ENCODE results near the gene KCNJ11. TPM values are rescaled to one million over a fixed set of nuclear protein-coding genes. Genes with fewer than 3 reads are reported as not detected.
A peak's percentile ranks its signal among the peaks of the same experiment; 100 is the strongest.

Gene KCNJ11
- polyA plus RNA-seq, 1 donor, result 2.6 TPM

DNA sequence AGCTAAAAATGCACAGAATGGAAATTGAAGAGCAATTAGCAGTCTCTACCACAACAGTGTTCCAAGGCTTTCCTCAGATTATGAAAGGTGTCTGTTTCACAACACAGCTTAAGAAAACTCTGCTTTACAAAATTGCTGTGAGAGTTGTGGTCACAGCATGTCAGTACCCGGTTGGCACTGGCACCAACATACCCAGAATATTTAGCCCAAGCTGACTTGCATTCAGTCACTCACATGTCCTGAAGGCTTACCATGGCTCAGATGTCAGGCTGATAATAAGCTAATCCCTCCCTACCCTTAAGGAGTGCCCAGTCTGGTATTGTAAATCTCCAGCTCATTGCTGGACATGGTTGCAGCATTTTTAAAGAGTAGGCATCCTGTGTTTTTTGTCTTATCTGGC, 22.0 kb downstream of the KCNJ11 start:
- DNase-seq, result no peak

DNA sequence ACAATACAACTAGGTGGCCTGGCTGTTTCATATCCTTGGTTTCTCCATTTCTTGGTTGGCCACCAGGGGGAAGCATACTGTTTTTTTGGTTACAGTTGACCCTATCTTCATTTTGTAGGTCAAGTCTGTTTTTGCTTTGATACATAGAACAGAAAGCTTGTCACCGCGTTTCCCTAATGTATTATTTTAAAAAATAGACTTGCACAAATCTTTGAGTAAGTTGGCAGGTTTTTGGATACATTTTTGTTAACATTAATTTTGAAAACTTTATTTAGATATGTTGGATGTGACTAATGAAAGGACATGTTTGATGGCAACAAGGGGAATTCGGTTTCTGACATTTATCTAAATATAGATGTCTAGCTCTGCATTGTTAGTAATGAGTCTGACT, 33.9 kb downstream of the KCNJ11 start:
- peak; percentile 57 for DNase-seq

DNA sequence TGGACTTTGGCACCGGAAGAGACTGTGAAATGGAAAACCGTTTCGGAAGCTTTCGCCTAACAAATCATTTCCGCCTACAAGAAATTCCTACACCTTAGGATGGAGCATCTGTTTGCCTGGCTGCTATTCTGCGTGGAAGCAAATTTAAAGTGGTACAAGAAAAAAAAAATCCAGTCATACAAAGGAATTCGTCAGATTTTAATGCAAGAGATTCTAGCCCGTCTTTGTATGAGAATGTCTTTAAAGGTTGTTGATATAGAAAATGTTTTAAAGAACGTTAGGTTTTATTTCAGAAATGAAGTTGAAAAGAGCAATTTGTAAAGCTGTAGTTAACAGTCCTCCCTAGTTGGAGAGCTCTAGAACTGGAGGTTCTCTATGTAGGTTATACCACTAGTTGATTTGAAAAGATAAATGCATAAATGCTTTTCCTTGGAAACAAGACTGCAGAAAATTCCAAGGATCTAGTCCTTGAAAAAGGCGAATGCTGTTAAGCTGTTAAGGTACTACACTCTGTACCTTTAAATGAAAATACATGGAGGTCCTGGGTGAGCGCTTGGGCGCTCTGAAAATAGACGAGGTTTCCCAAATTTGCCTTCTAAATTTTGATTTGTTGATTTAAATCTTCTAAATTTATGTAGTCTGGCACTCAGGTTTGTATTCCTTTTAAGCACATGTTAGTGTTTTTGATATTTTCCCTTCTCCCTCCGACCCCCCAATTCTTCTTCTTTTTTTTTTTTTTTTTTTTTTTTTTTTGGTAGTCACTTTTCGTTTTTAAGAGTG, 34.4 kb downstream of the KCNJ11 start:
- no peak for DNase-seq

DNA sequence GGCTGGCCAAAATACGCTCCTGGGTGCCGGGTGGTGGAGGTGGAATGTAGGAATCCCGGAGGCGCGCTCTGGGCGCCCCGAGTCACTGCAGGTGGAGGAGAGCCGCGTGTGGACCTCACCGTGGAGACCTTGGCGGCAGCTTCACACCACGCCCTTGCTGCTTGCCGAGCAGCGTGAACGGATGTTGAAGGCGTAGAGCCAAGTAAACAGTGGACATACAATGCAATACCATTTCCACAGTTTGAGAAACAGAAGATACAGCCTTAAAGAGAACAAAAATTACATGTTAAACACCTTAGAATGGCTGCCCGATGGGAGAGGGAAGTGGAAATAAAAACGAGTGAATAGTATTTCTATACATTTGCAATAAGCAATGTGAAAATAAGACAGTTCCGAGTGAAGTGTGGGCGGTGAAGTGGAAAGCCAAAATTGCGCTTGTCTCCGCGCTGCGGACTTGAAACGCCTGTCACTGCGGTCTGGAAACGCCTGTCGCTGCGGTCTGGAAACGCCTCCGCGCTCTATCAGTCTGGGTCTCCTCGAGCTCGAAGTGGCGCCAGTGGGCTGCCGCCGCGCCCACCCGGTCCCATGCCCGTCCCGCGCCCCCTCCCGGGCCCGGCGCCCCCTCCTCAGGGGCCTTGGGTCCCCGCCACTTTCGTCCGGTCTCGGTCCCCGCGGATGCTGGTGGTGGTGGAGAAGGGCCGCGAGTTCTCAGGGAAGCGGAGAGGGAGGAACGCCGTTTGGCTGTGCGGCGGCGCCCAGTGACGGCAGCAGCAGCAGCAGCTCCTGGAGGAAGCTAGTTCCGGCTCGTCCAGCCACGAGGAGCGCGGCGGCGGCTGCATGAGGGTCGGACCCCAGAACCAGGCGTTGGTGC, 35.3 kb downstream of the KCNJ11 start:
- DNase-seq, result peak; percentile 71

DNA sequence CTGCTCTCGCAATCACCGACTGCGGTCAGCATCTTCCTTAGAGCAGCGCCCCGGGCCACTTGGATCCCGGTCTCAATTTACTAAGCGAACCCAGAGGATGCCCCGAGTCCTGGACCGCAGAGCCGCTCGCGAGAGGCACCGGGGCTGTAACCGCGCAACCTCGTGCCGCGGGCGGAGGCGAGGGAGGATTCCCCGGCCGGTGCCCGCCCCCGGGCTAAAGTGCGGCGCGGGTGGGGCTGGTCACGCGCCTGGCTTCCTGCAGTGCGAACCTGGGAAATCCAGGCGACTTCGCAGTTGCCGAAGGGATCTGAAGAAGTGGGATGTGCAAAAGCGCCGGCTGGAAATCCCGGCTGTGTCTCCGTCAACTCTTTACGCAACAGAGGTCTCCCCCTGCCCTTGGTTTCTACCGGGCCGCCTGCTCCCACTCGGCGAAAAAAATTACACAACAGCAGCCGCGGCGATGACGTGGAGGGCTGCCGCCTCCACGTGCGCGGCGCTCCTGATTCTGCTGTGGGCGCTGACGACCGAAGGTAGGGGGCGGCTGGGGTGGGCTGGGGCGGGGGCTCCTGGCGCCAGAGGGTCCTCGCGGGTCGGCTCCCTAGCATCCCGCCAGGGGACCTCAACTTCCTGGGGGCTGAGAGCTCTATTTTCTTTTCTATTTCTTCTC, 36.8 kb downstream of the KCNJ11 start, which contains the start of gene NCR3LG1:
Gene NCR3LG1 (plus strand): TSS at position 291 of the 667 bp plus-strand sequence. CDS start 170 bp downstream, at position 461.
- DNase-seq, result peak; percentile 44

DNA sequence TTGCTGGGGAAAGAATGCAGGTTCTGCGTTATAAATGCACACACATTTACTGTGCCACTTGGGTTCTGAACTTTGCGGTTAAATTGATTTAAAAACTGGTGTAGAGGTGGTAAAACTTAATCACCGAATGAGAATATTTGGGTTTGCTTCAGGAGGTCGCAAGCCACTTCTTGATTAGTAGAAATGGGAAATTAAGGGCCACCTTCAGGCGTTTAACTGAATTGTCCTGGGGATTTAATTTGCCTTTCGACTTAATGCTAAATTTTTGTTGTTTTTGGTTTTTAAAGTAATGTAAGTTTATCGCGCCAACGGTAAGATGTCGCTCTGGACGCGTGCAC, 37.3 kb downstream of the KCNJ11 start:
- peak; percentile 5 for DNase-seq

DNA sequence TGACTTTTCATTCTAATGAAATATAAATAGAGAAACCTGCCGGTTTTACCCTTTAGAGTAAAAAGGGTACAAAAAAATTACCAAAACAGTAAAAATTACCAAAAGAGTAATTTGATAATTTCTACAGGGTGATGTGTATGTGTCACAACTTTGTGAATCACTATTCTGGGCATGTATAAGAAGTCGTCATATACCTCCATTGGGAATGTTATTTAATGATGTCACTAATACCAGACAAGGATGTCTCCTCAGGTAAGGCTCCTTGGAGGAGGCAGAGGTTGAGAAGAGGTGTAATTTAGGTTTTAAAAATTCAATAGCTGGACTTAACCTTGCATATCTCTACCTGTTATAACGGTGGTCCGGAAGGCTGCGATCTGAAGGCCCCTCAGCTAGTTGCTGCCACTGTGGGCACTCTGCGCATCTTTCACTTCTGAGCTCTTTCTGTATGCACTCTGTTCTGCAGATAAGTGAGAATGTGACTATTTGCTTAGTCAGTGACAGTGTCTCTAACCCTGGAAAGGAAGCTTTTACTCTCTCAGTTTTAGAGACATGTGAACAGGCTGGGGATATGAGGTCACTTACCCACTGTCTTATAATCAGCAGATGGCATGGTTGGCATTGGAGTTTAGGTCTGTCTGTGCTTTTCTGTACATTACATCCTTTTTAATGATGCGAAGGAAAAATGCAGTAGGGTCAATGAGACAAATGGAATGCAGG, 37.8 kb downstream of the KCNJ11 start:
- no peak for DNase-seq

DNA sequence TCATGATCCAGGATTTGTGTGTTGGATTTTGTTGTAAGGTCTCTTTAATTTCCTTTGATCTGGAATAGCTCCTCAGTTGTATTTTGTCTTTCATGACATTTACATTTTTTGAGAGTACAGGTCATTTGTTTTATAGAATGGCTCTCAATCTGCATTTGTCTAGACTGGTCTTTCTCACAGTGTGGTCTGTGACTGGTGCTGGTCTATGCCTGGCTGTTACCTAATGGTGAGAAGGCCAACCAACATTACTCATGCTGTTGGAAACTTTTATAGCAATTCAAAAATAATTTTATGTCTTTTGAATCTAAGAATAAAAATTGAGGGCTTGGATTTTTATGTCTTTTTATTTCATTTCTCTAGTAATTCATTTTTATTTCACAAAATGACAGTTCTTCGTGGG, 40.8 kb downstream of the KCNJ11 start:
- no peak for DNase-seq

DNA sequence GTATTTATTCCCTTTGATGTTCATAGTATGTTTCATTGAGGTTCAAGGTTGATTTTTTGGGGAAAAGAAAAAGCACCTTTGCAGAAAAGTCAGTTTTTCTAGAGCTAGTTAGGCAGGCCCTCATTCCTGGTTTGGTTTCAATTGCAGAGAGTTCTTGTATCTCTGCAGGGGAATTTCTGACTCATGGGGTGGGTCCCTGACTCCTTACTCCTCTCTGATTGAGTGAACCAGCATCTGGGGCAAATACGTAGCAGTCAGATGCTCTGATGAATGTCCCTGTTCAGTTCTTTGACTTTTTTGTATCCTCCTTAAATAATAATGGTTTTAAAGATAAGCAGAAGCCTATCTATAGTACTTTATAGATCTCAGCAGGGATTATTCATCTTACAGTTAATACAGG, 44.6 kb downstream of the KCNJ11 start:
- DNase-seq, result no peak

DNA sequence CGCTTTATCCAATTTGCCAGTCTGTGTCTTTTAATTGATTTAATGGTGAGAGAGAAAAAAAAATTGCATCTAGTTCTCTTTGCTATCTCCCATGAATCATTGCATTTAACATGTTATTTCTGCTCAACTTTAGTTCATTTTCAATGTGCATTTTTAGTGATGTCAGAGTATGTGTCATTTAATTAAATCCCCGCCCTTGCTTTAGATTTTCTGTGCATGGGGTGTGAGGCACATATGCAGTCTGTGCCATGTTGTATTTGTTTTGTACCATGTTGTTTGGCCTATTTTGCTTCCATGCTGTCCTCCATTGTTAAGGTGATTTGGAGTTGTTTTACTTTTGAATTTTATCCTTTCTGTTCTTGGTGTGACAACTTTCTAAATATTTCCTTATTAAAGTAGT, 45.2 kb downstream of the KCNJ11 start:
- DNase-seq, result no peak

Other genes starting within 250 kb of the KCNJ11 start
- 77.6 TPM for gene PIK3C2A, start 180.7 kb downstream of the KCNJ11 start, polyA plus RNA-seq (ENCODE audit: insufficient read length)
- 90.5 TPM for gene NUCB2, start 111.9 kb downstream of the KCNJ11 start, polyA plus RNA-seq (ENCODE audit: insufficient read length)
- 2.3 TPM for gene NCR3LG1, start 36.9 kb downstream of the KCNJ11 start, polyA plus RNA-seq (ENCODE audit: insufficient read length)
- 1.2 TPM for gene ABCC8, start 88.2 kb upstream of the KCNJ11 start, polyA plus RNA-seq (ENCODE audit: insufficient read length)
- gene USH1C, start 155.8 kb upstream of the KCNJ11 start, polyA plus RNA-seq (ENCODE audit: insufficient read length), result 81.8 TPM
- 0.83 TPM for gene OTOG, start 158.6 kb upstream of the KCNJ11 start, polyA plus RNA-seq (ENCODE audit: insufficient read length)

Measured in left kidney (tissue), 2 donors.